Psoas muscle (tissue), 8 donors: ENCODE measurements around the gene DSCAM. TPM values are rescaled to one million over a fixed set of nuclear protein-coding genes. Genes with fewer than 3 reads are reported as not detected.
"Not testable (repeated sequence)": the region's sequence is repeated elsewhere in the genome, so short reads cannot be mapped to it uniquely, and the experiment has no call there.

ENCODE experiments used
- ATAC-seq, 4 donors: fragments of 200-7000 bp; cut with Tn5 transposase; one replicate each; pipeline ENCODE4 v1.9.1; 2020; ENCODE audit warnings: moderate library complexity in 3 of 4, mild to moderate bottlenecking in 2 of 4
- DNase-seq, 2 donors: peaks; one replicate each; pipeline ENCODE4 v3.0.0-alpha.2; 2020
- H3K27ac ChIP-seq: fragments of 200-600 bp; one replicate; pipeline ENCODE4 v1.8.0; 2022
- H3K27me3 ChIP-seq, 3 donors: fragments of 200-600 bp in 1 of 3; one replicate each; pipeline versions ENCODE4 v1.6.1 to v1.8.0; 2013 to 2022; ENCODE audit warnings: low read length in 2 of 3, mild to moderate bottlenecking in 2 of 3, moderate library complexity in 1 of 3; ENCODE audit not compliant: insufficient read depth in 3 of 3
- H3K36me3 ChIP-seq, 2 donors: fragments of 200-600 bp in 1 of 2; one replicate each; pipeline versions ENCODE4 v1.6.1 to v1.8.0; 2013 to 2022; ENCODE audit warnings: low read depth in 1 of 2, mild to moderate bottlenecking in 1 of 2, moderate library complexity in 1 of 2; ENCODE audit not compliant: insufficient read depth in 1 of 2
- H3K4me1 ChIP-seq: fragments of 200-600 bp; one replicate; pipeline ENCODE4 v1.8.0; 2022
- H3K4me3 ChIP-seq: fragments of 200-600 bp; one replicate; pipeline ENCODE4 v1.8.0; 2022; ENCODE audit warnings: mild to moderate bottlenecking
- H3K9me3 ChIP-seq: fragments of 200-600 bp; one replicate; pipeline ENCODE4 v1.8.0; 2022
- CTCF ChIP-seq: fragments of 200-600 bp; IDR thresholded peaks from one replicate; pipeline ENCODE4 v1.8.0; 2022; ENCODE audit warnings: antibody characterized with exemption
- WGBS, 3 donors: extraction: QIAGEN DNeasy Blood & Tissue Kit; methylation state at CpG; one replicate each; pipeline versions ENCODE4 v1.1.6 to v1.1.7; 2013; 5-methylcytosine and 5-hydroxymethylcytosine counted together
- intact Hi-C, 2 donors: fragments of 100-400 bp; cut with DNase I; formaldehyde crosslinking; loops; one replicate each; pipeline versions ENCODE4 v1.11.0 to v1.14.2; 2022
- polyA plus RNA-seq, 3 donors: library from polyadenylated mRNA; stranded (reverse); fragments of 200-250 nt; gene quantifications; one replicate each; pipeline ENCODE4 v1.2.3, GENCODE V29; 2013
- total RNA-seq, 4 donors: library from RNA; stranded (reverse); fragmentation: NEBNext Ultra II Directional in 2 of 4; extraction: Animal tissue kit (Norgen Biotek cat#: 25700) in 2 of 4; gene quantifications; one replicate each; pipeline versions ENCODE4 v1.2.1 to v1.2.4, GENCODE V29; 2021 to 2023
- donor health status: healthy with polysubstance abuse.
- donor health status: DM: no; HTN: no; CAD: no; lungs with moderate emphysema.
- donor health status: Bipolar disorder and iron deficiency.
- donor health status: healthy.
- donor health status: DM: yes; HTN: yes; CAD: no.
- donor health status: DM: no; HTN: no; CAD: no.
- donor health status: DM: no; HTN: no; CAD: no.
- donor health status: DM: yes; HTN: yes; CAD: no.

Gene DSCAM
- total and polyA plus RNA-seq, 7 donors = 0.03 to 0.04 TPM; not detected in 5

DNA sequence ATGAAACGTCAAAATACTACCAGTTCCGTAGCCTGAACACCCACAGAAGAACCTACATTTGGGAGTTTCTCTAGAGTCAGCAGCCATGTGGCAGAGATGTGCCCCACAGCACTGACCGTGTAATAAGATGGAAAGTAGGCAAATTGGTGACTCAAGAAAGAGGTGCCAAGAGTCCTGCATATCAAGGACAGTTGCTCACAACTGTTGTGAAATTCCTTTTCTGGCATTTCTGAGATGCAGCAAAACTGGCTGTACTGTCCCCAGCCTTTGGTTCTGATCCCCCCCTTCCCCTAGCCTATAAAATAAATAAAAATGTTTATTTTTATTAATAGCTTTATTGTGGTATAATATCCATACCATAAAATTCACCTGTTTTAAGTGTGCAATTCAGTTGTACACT lies 655.8 kb downstream of the DSCAM start:
- intact Hi-C loops = no loop called here
- Histone ChIP-seq H3K9me3 (no peaks in the 10 kb centered on the region), H3K4me1 (no peaks in the 10 kb centered on the region), H3K4me3 (no peak overlapping the region), H3K36me3 (no peaks in the 10 kb centered on the region), H3K27me3 (no peaks in the 10 kb centered on the region), H3K27ac (no peak overlapping the region)
- DNase-seq (no peak), ATAC-seq (no peak)
- WGBS, 3 donors = 59 to 66% (median 64%) methylated on average over 3 of the region's 3 CpGs
- TF ChIP-seq CTCF = no peak

- DNase-seq (no peak), ATAC-seq (no peak)
- H3K27me3 ChIP-seq = no peaks in the 10 kb centered on the region
- no peaks in the 10 kb centered on the region for H3K36me3 ChIP-seq
- 80 to 82% (median 81%) methylated on average over 9 of the region's 9 CpGs for WGBS, 3 donors
- no peaks in the 10 kb centered on the region for H3K4me1 ChIP-seq
- no peak overlapping the region for H3K27ac ChIP-seq
- intact Hi-C loops = no loop called here
- TF ChIP-seq CTCF = no peak
- no peaks in the 10 kb centered on the region for H3K9me3 ChIP-seq
- no peak overlapping the region for H3K4me3 ChIP-seq
Measured at GRCh38 chr21:40187946-40188654, 658.9 kb downstream of the DSCAM start.

GRCh38 chr21:40187244-40187643 lies 659.7 kb downstream of the DSCAM start:
- ATAC-seq = no peak
- no peak overlapping the region for H3K27ac ChIP-seq
- 17 to 28% (median 26%) methylated on average over 6 of the region's 6 CpGs for WGBS, 3 donors

GRCh38 chr21:40186045-40186444 lies 660.9 kb downstream of the DSCAM start:
- Histone ChIP-seq H3K4me1 (no peaks in the 10 kb centered on the region), H3K36me3 (no peaks in the 10 kb centered on the region), H3K27me3 (no peaks in the 10 kb centered on the region), H3K4me3 (no peak overlapping the region), H3K9me3 (no peaks in the 10 kb centered on the region), H3K27ac (no peak overlapping the region)
- TF ChIP-seq CTCF = no peak
- no peak for DNase-seq
- intact Hi-C loops = no loop called here
- 7 to 9% (median 9%) methylated on average over 6 of the region's 6 CpGs for WGBS, 3 donors
- no peak for ATAC-seq

More at GRCh38 chr21:40187244-40187643, 659.7 kb downstream of the DSCAM start:
- no peak for DNase-seq
- H3K36me3 ChIP-seq = no peaks in the 10 kb centered on the region
- no peak overlapping the region for H3K4me3 ChIP-seq
- no peaks in the 10 kb centered on the region for H3K9me3 ChIP-seq
- no peaks in the 10 kb centered on the region for H3K27me3 ChIP-seq
- intact Hi-C loops = no loop called here
- no peaks in the 10 kb centered on the region for H3K4me1 ChIP-seq
- no peak for TF ChIP-seq CTCF

DNA sequence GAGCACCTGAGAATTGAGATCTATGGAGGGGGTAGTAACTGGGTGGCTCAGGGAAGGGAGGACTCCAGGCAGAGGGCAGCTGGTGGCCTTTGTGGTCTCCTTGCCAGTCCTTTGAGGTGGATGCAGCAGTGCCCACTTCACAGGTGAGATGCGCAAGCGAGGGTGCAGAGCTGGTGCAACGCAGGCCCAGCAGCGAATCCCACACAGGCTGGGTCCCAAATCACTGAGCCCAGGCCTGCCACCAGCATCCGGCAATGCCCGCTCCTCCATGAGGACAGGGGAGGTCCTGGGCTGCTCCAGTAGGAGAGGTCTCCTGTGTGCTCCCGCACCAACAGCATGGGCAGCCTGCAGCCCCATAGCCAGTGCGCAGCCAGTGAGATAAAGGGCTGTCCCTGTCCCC lies 661.8 kb downstream of the DSCAM start:
- ATAC-seq (no peak), DNase-seq (no peak)
- WGBS, 3 donors = 87 to 98% (median 97%) methylated on average over 8 of the region's 8 CpGs
- Histone ChIP-seq H3K27ac (no peak overlapping the region), H3K4me1 (no peaks in the 10 kb centered on the region), H3K9me3 (no peaks in the 10 kb centered on the region), H3K27me3 (no peaks in the 10 kb centered on the region), H3K36me3 (no peaks in the 10 kb centered on the region), H3K4me3 (no peak overlapping the region)
- TF ChIP-seq CTCF = no peak
- intact Hi-C loops = no loop called here

GRCh38 chr21:40182491-40182890 lies 664.5 kb downstream of the DSCAM start:
- H3K27ac ChIP-seq, H3K4me1 ChIP-seq, H3K4me3 ChIP-seq, ATAC-seq, H3K9me3 ChIP-seq, H3K27me3 ChIP-seq, H3K36me3 ChIP-seq, DNase-seq, intact Hi-C loops: not testable (repeated sequence)
- 87 to 97% (median 92%) methylated on average over 13 to 15 of the region's 19 CpGs for WGBS, 3 donors
